Measurements from ENCODE around the gene EIF4G3.
"Not testable (repeated sequence)": the region's sequence is repeated elsewhere in the genome, so short reads cannot be mapped to it uniquely, and the experiment has no call there.

The EIF4G3 gene

GRCh38 chr1:21184276-21184675, 7.6 kb upstream of the EIF4G3 start:
- no peak for DNase-seq (ENCODE audit: low spot score)

DNA sequence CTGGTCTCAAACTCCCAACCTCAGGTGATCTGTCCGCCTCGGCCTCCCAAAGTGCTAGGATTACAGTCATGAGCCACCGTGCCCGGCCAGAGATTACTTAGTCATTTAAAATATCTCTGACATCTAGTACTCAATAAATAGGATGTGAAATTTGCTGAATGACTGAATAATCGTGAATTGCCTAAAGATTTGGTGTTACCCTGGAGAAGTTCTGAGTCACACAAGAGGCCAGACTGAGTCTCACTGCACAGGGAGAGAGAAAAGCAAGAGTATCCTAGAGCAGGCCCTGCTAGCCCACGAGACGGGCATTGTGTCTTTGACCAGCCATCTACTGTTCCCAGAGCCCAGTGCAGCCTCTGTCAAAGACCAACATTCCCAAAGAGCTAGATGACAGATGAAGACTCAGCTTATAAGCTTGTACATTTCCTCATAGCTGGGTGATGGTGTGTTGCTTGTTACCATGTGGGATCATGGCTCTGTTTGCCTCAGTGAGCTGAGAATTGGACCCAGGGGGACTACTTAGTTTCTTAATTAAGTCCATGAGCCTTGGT, 5.6 kb upstream of the EIF4G3 start:
- peak; percentile 70 for DNase-seq (ENCODE audit: low spot score)

- DNase-seq (ENCODE audit: low spot score) = not testable (repeated sequence)
These were observed 1.6 kb upstream of the EIF4G3 start for GRCh38 chr1:21178271-21178670.

DNA sequence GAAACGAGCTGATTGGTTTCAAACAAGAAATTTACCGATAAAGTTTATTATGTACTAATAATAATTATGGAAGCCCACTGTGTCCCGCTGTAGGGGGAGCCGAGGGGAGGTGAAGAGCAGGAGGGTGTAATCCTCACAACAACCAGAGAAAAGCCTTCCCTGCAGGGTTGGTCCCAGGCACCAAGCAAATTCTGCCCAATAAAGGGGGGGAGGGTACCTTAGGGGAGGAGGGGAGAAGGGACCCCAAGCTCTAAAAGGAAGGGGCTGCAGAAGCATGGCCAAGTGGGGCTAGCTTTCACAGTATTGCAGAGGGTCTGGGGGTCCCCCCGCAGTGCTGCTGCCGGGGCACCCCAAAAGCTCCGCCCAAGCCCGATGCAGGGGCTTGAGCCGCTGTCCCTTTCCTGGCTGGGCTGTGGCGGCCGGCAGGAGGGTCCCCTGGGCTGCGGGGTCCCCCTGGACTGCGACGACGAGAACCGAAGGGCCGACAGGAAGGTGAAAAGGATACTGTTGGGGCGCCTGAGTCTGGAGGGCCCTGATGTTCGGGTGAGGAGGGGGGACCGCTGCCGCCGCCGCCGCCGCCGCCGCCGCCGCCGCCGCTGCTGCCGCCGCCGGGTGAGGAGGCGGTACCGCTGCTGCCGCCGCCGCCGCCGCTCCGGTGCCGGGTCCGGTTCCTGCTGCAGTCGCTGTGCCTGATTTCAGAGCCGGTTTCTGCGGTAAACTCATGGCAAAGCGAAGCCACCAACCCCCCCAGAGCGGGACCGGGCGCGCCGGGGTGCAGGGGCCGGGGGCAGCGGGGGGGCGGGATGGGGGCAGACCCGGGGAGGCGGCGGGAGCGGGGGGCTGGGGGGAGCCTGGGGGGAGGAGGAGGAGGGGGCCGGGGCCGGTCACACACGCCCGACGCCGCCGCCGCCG, 771 bp downstream of the EIF4G3 start:
- DNase-seq (ENCODE audit: low spot score) = peak; percentile 24

- DNase-seq (ENCODE audit: low spot score) = peak; percentile 56
These were observed 1.4 kb downstream of the EIF4G3 start for GRCh38 chr1:21175324-21175669.

GRCh38 chr1:21174654-21175323, 1.9 kb downstream of the EIF4G3 start:
- peak; percentile 25 for DNase-seq (ENCODE audit: low spot score)

DNA sequence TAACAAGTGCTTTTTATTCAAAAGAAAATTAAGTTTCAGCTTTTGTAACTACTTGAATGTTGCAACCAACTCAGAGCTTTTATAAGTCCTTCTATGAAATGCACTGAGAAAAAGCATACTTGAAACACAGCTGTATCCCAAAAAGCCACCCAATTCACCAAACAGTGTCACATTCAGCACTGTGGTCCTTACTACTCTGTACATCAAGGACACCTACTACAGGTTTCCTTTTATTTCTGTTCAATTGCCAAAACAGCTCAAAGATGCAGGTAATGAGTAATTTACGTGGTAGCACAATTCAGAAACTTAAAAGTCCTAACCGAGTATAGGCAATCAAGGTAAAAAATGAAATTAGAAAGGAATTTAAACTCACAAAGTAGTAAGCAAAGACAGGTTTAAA, 2.5 kb downstream of the EIF4G3 start:
- DNase-seq (ENCODE audit: low spot score) = no peak

DNA sequence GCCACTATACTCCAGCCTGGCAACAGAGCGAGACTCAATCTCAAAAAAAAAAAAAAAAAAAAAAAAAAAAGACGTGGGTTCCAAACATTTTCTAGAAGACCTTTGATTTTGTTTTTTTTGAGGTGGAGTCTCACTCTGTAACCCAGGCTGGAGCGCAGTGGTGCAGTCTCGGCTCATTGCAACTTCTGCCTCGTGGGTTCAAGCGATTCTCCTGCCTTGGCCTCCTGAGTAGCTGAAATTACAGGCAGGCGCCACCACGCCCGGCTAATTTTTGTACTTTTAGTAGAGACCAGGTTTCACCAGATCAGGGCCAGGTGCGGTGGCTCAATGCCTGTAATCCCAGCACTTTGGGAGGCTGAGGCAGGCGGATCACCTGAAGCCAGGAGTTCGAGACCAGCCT, 3.6 kb downstream of the EIF4G3 start:
- DNase-seq (ENCODE audit: low spot score) = not testable (repeated sequence)

- not testable (repeated sequence) for DNase-seq (ENCODE audit: low spot score)
These were observed 5.9 kb downstream of the EIF4G3 start for GRCh38 chr1:21170837-21171236.

DNA sequence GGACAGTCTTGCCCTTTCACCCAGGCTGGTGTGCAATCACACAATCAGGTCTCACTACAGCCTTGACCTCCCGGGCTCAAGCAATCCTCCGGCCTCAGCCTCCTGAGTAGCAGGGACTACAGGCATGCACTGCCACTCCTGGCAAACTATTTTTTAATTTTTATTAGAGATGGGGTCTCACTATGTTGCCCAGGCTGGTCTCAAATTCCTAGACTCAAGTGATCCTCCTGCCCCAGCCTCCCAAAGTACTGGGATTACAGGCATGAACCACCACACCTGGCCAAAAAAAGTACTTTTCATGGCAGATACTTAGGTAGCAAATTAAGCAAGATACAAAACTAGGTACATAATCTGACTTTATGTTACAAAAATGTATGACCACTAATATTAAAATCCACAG, 8.3 kb downstream of the EIF4G3 start:
- DNase-seq (ENCODE audit: low spot score) = no peak

DNA sequence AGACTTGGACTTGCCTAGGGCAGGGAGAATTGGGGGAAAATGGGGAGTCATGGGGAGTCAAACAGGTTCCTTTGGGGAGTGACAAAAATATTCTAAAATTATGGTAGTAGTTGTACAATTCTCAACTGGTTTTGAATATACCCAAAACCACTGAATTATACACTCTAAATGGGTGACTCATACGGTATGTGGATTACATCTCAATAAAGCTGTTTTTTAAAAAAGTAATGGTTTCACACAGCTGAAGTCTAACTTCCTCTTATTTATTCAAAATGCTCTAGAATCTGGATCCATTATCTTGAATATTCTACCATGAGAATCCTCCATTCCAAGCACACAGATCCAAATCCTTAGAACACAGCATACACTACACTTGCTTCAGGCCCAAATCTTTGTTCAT, 11.1 kb downstream of the EIF4G3 start:
- DNase-seq (ENCODE audit: low spot score) = no peak

- DNase-seq (ENCODE audit: low spot score) = no peak
These were observed 11.6 kb downstream of the EIF4G3 start for GRCh38 chr1:21165076-21165475.

DNA sequence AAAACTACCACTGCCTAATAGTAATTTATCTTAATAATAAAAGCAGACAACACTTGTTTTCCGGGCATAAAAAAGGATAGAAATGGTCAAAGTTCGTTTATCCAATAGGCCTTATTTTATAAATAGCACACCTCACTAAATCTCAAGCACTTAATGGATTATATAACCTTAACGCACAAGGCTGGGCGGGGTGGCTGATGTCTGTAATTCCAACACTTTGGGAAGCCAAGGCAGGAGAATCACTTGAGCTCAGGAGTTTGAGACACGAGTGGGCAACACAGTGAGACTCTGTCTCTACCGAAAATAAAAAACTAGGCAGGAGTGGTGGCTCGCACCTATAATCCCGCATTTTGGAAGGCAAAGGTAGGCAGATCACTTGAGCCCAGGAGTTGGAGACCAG, 12.4 kb downstream of the EIF4G3 start:
- DNase-seq (ENCODE audit: low spot score) = no peak

DNA sequence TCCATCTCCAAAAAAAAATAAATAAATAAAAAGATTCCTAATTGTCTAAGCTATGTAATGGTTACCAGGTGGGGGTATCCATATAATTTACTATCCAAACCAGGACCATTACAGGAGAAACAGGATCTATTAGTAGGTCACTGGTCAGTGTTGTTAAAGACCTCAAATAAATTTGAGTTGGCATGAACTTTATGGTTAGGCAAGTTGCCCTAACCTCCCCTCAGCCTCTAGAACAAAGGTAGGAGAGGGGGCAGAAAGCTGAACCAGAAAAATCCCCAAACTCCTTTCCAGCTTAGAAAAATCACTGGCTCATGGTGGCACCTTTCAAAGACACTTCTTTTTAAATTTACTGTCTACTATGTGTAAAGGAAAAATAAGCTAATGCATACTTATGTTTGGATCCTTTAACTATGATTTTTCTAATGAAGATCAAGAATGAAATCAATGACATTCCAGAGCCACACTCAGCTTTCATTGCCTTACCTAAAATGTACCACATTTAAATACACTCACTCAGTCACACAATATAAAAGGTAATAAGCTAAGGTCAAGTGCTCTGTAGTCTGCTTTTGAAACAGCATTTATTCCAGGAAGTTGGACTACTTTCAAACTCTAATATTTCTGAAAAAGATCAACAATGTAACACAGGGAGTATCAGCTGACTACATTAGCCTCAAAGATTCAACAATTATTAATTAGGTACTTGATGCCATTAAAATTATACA, 13.8 kb downstream of the EIF4G3 start:
- no peak for DNase-seq (ENCODE audit: low spot score)

DNA sequence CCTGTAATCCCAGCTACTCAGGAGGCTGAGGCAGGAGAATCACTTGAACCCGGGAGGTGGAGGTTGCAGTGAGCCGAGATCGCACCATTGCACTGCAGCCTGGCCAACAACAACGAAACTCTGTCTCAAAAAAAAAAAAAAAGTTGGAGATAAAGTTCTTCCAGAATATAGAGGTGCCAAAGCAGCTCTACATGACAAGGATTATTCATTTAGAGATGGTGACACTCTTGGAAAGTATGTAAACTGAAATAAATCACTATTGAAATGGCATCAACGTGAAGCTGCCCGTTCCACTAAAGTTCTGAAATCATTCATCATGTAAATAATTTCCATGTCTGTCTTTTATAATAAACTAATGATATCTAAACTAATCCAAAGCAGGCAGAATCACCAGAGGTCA, 14.9 kb downstream of the EIF4G3 start:
- no peak for DNase-seq (ENCODE audit: low spot score)

DNA sequence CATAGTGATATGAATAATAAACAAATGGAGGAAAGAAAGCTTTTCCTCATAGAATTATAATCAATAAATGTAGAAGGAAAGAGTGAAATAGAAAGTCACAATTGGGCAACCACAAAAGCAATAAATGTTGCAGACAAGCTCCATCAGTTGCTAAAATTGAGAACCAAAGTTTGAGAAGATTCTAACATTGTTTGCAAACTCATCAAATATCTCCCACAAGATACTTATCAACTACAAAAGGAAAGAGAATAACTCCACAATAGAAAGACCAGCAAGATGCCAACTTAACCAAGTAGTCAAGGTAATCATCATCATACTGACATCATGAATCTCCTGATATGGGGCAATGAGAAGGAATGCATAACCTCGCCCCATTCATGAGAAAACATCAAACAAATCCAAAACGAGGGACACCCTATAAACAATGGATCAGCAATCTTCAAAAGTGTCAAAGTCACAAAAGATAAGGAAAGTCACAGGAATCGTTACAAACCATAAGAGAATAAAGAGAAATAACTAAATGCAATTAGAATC, 16.4 kb downstream of the EIF4G3 start:
- DNase-seq (ENCODE audit: low spot score) = no peak

- no peak for DNase-seq (ENCODE audit: low spot score)
These were observed 18.8 kb downstream of the EIF4G3 start for GRCh38 chr1:21157868-21158267.

DNA sequence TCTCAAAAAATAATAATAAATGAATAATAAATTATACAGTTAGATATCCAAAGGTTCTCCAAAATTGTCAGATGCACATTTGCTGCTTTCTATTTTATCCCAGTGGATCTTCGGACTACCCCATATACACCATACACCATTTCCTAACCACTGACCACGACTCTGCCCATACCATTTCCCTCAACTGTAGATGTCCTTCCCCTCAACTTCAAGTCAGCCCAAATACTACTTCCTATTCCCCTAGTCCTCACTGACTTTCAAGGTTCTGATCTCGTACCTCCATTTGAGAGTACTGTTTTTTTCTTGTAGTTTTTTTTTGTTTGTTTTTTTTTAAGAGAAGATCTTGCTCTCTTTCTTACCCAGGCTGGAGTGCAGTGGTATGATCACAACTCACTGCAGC, 19.6 kb downstream of the EIF4G3 start:
- DNase-seq (ENCODE audit: low spot score) = no peak

DNA sequence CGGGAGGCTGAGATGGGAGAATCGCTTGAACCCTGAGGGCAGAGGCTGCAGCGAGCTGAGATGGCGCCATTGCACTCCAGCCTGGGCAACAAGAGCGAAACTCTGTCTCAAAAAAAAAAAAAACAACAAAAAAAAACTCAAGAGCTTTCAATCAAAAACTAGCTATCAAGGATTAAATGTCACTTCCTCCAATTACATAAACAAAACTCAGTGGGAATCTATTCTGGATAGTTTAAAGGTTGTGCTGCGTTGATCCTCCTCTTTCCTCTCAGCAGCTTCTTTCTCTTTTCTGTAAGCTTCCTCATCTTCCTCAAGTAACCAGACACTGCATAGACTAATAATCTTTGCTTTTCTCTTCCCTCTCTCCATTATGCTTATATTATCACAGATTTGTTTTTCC, 20.7 kb downstream of the EIF4G3 start:
- DNase-seq (ENCODE audit: low spot score) = no peak

- DNase-seq (ENCODE audit: low spot score) = no peak
These were observed 22.0 kb downstream of the EIF4G3 start for GRCh38 chr1:21154717-21155116.

DNA sequence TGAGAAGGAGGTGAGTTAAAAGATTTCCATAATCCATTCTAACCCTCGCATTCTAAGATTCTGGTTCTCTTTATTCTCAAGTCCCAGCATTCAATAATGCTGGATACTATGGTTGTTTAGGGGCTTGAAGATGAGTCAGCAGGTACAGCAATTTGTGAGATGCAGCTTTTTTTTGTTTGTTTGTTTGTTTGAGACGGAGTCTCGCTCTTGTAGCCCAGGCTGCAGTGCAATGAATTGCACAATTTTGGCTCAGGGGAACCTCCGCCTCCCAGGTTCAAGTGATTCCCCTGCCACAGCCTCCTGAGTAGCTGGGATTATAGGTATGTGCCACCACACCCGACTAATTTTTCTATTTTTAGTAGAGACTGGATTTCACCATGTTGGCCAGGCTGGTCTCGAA, 23.3 kb downstream of the EIF4G3 start:
- DNase-seq (ENCODE audit: low spot score) = no peak

DNA sequence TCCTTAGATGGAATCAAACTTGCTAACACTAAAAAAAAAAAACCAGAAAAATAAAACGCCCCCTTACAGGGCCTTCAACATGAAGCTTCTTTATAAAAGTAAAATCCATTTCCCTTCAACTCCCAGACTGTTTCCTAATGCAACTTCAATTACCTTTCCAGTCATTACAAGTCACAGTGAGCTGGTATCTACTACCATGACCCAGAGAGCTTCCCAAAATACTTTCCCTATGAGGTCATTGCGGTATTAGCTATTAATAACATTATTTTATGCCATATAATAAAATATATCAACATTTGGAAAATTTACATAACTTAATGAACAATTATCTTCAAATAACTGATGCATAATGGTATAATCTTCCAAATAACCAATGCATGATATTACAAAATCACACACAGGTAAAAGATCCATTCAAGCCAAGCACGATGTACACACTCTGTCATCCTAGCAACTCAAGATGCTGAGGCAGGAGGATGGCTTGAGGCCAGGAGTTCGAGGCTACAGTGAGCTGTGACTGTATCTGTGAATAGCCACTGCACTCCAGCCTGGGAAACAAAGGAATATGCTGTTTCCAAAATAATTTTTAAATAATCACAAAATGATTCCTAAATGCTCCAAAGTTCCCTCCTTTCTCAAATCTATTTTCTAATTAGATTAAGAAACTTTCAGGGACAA, 24.1 kb downstream of the EIF4G3 start:
- DNase-seq (ENCODE audit: low spot score) = peak; percentile 55

Data from kidney tubule cell (primary cell).